Hepatic stellate cell (primary cell): ENCODE measurements around the gene KIAA0232.
"Not testable (repeated sequence)": the region's sequence is repeated elsewhere in the genome, so short reads cannot be mapped to it uniquely, and the experiment has no call there.

Source experiments
- DNase-seq: peaks from one replicate; pipeline ENCODE4 v3.0.0; 2011; ENCODE audit warnings: low spot score

The KIAA0232 gene

GRCh38 chr4:6754481-6755087 is 27.9 kb upstream of the KIAA0232 start:
- no peak for DNase-seq

DNA sequence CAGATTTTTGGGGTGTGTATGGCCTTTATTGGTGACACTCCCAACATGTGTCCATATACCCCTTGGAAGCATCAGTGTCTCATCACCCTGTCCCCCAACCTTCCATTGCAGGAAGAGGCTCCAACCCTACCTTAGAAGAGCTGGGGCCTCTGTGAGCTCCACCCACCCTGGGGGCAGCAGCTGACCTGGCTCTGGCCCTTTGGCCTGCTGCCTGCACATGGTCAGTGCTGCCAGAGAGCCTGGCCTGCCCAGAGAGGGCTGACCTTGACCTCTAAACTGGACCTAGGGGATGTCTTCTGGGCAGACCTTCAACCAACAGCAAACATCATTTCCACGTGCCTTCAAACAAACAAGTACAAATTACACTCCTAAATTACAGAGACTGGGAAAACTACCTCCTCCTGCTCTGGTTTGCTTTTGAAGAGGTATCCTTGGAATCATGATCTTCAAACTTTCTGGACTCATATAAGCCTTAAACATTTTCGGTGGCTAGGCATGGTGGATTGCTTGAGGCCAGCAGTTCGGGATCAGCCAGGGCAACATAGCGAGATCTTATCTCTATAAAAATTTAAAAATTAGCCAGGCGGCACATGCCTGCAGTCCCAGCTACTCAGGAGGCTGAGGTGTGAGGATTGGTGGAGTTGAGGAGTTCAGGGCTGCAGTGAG is 27.3 kb upstream of the KIAA0232 start:
- DNase-seq, result no peak

GRCh38 chr4:6756345-6756744 is 26.2 kb upstream of the KIAA0232 start:
- not testable (repeated sequence) for DNase-seq

DNA sequence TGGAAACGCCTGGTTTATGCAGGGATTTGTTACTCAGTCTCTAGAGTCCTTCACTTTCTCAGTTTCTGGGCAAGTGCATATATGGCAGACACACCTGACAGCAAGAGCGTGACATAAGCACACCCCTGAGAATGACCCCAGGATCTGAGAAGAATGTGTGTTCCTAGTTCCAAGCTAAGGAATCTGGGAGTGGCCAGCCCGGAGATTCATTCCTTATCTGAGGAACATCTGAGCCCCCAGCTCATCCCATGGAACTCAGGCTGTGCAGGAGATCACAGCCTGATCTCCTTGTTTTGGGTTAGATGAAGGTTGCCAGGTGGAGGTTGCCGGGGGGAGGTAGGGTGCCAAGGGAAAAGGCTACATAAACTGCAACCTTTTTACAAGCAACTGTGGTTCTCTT is 23.8 kb upstream of the KIAA0232 start:
- no peak for DNase-seq

- DNase-seq, result no peak
Observed at GRCh38 chr4:6760865-6761264, 21.7 kb upstream of the KIAA0232 start.

- DNase-seq, result no peak
Observed at GRCh38 chr4:6761649-6762615, 20.6 kb upstream of the KIAA0232 start.

DNA sequence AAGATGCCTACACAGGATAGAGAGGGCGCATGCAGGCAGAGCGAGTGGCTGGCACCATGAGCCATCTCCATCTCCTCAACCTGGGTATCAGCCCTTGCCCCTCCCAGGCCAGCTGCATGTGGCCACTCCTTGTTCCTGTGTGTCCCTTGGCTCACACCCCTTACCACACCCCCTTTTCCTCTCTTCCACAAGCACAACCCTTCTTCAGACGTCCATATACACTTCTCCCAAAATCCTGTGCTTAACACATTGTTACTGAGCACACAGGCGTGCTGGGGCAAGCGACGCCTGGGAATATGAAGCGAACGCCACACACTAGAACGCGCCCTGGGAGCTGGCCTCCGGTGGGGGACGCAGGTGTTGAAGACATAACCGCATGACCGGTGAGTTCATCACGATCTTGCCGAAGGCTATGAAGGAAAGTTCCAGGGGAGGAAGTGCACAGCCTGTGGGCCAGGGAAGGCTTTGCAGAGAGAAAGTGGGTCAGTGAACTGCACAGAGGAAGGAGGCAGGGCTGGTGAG is 19.1 kb upstream of the KIAA0232 start:
- DNase-seq, result no peak

GRCh38 chr4:6764976-6765620 is 17.4 kb upstream of the KIAA0232 start:
- DNase-seq, result no peak

GRCh38 chr4:6765703-6766102 is 16.8 kb upstream of the KIAA0232 start:
- DNase-seq, result no peak

DNA sequence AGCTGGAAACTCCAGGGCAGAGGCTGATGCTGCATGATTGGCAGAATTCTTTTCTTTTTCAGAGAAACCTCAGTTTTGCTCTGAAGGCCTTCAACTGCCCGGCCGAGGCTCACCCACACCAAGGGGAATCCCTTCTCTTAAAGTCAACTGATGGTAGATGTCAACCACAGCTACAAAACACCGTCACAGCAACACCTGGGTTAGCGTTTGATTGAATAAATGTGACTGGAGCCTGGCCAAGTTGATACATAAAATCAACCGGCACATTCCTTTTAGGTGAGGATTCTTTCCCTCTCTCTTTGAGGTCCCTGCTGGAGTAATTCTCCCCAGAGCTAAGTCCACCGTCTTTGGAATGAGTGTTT is 15.2 kb upstream of the KIAA0232 start:
- no peak for DNase-seq

DNA sequence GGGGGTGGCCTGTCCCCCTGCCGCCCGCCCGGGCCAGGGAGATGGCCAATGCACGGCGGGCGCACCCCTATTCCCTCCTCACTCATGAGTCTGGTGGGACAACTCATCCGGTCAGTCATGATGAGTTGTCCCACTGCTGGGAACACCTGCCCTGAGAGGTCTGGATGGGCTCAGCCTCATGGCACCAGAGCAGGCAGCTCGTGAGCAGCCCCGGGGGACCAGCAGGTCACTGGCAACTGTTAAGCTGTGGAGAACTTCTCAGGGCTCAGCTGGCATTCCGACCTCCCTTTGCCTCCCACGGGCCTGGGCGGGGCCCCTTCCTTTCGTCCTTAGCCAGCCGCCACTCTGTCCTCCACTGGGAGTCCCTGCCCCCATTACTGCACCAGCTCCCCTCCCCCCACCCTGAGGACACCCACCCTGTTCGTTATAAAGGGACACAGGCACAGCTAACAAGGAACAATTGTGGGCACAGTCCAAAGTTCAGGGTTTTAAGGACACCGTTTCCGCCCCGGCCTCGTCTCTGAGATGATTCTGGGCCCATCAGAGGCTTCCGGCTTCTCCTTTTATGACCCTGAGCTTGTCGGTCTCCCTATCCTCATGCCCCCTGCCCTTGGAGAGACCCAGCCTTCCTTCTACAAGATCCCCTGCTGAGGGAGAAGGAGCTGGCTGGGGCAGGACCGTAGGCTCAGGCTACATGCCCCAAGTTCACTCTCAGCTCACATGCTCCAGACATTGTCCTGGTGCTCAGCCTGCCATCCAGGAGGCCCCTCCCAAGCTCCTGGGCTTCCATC is 14.6 kb upstream of the KIAA0232 start:
- no peak for DNase-seq

DNA sequence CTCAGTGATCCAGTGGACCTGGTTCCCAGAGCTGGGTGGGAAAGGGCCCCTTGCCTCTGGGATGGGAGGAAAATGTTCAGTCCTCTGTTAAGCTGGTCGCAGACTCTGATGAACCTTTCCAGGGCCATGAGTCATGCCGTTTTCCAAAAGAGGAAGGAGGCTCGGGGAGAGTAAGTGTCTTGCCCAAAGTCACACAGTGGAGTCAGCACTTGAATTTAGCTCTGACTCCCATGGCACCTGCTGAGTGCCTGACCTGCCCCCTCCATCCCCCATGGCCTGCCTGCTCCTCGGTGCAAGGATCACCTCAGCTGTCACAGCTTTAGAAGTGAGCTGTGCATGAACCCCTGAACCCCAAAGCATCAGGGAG is 14.0 kb upstream of the KIAA0232 start:
- DNase-seq, result peak; percentile 63

GRCh38 chr4:6769233-6769988 is 13.1 kb upstream of the KIAA0232 start:
- DNase-seq, result no peak

- no peak for DNase-seq
Observed at GRCh38 chr4:6769989-6770420, 12.5 kb upstream of the KIAA0232 start.

DNA sequence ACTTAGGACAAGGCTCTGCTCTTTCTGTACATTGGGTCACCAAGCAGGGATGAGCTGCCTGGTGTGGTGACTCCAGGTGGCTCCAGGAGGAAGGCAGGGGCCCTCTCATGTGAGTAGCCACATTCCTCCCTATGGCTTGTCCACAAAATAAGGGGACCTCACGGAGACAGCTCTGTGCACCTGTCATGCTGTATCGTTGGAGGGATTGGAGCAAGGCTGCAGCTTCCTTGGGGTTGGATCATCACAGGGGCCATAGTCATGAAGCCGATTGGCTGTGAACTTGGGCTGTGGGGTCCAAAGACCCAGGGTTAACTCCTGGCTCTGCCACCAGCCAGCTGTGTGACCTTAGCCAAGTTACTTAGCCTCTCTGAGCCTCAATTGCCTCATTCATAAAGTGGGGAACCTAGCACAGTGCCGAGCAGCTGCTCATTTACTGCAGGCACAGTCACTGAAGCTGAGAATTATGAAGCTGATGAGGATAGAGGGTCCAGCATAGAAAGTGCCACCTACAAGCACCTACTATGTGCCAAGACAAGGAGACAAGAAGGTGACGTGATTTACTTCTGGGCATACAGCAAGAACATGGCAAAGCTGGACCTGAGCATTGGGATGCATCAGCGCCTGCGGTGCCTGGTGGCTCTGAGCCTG is 11.8 kb upstream of the KIAA0232 start:
- DNase-seq, result no peak

DNA sequence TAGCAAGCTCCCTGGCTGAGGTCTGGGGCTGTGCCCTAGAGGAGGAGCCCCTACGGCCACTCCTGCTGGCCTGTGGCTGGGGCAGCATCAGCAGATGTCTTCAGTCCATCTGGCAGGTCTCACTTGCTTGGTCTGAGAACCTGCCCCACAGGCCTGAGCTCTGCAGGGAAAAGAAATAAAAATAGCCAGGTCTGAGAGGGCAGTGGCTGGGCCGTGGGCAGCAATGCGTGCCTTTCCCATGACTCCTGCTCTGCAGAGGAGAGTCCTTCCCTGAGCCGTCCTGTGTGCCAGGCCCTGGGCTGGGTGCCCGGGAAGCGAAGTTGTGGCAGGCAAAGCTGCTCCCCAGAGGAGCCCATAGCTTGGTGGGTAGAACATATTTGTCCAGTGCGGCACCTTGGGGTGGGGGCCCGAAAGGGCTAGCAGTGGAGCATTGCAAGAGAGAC is 11.3 kb upstream of the KIAA0232 start:
- DNase-seq, result peak; percentile 88

DNA sequence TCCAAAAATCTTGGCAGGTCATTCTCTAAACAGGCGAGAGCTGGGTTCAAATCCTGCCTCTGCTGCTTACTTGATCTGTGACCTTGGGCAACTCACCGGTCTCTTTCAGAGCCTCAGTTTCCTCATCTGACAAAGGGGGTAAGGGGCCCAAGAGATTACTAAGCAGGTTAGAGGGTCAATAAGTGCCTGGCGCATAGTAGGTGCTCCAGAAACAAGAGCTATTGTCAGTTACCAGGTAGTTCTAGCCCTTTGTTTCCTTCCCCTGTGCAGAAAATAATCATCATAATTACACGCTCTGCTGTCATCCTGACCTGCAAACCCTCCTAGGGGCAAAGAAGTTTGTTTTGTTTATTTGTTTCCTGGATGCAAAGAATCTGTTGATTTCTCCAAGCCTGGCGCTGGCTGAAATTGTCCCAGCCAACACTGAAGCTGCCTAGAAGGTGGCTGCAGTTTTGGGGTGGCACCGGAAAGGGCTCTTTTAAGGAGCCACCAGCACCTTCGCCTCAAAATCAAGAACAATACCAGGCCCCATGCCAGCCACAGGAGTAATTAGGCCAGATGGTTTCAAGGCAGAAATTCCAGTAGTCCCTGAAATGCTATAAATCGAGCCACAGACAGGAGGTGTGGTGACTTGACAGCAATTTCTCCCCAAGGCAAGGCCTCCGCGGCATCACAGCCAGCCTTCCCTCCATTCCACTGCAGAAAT is 10.2 kb upstream of the KIAA0232 start:
- DNase-seq, result no peak

DNA sequence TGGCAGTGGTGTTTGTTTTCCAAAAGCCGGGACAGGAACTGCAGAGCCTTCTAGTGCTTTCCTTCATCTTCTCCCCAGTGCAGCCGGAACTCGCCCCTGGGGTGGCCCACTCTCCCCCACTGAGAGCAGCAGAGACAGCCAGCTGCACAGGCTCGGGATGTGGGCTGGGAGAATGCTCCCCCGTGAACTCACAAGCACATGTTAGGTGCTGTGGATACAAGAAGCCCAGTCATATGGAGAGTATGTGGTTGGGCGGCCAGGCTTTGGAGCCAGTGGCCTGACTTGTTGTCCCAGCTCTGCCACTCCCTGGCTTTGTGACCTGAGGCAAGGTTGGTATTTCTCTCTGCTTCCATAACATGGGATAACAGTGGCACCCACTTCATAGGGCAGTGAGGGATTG is 9.4 kb upstream of the KIAA0232 start:
- DNase-seq, result no peak
